MM.1S (cell line): ENCODE results near the gene SCGB3A2.

Experiments used
- DNase-seq: peaks from one replicate; pipeline ENCODE4 v3.0.0-alpha.2; 2015
- H2AFZ ChIP-seq: fragments of 300-600 bp; sonication (generic); 2 replicates; pipeline ENCODE4 v1.6.0; 2016; ENCODE audit warnings: antibody characterized with exemption, low read length
- H3F3A ChIP-seq: fragments of 300-600 bp; sonication (generic); 2 replicates; pipeline ENCODE4 v1.6.1; 2016; ENCODE audit warnings: mild to moderate bottlenecking, antibody characterized with exemption, low read length, moderate library complexity, mixed read lengths; ENCODE audit not compliant: insufficient read depth
- H3K27ac ChIP-seq: fragments of 300-600 bp; sonication (generic); 2 replicates; pipeline ENCODE4 v1.5.1; 2016; ENCODE audit warnings: mild to moderate bottlenecking, low read length
- H3K27me3 ChIP-seq: fragments of 300-600 bp; sonication (generic); replicated peaks from 2 replicates; pipeline ENCODE4 v1.6.0; 2016; ENCODE audit warnings: low read length; ENCODE audit not compliant: insufficient read depth
- H3K36me3 ChIP-seq: fragments of 300-600 bp; sonication (generic); replicated peaks from 2 replicates; pipeline ENCODE4 v1.6.1; 2016; ENCODE audit warnings: mild to moderate bottlenecking, low read length, mixed read lengths; ENCODE audit not compliant: insufficient read depth
- H3K4me1 ChIP-seq: fragments of 300-600 bp; sonication (generic); 2 replicates; pipeline ENCODE4 v1.6.1; 2016; ENCODE audit warnings: low read length, mixed read lengths
- H3K4me2 ChIP-seq: fragments of 300-600 bp; sonication (generic); 2 replicates; pipeline ENCODE4 v1.6.0; 2016; ENCODE audit warnings: low read depth, low read length
- H3K4me3 ChIP-seq: fragments of 300-600 bp; sonication (generic); 2 replicates; pipeline ENCODE4 v1.5.1; 2016; ENCODE audit warnings: low read length, mixed read lengths
- H3K79me2 ChIP-seq: fragments of 300-600 bp; sonication (generic); 2 replicates; pipeline ENCODE4 v1.6.1; 2016; ENCODE audit warnings: mixed run types, low read length, mixed read lengths
- H3K9ac ChIP-seq: fragments of 300-600 bp; sonication (generic); 2 replicates; pipeline ENCODE4 v1.6.1; 2016; ENCODE audit warnings: low read length, mixed read lengths
- H3K9me2 ChIP-seq: fragments of 300-600 bp; sonication (generic); replicated peaks from 2 replicates; pipeline ENCODE4 v1.6.1; 2016; ENCODE audit warnings: mild to moderate bottlenecking, low read length, mixed read lengths; ENCODE audit not compliant: insufficient read depth
- H3K9me3 ChIP-seq: fragments of 300-600 bp; sonication (generic); replicated peaks from 2 replicates; pipeline ENCODE4 v1.6.1; 2016; ENCODE audit warnings: mild to moderate bottlenecking, low read length, mixed read lengths; ENCODE audit not compliant: insufficient read depth
- H4K20me1 ChIP-seq: fragments of 300-600 bp; sonication (generic); 2 replicates; pipeline ENCODE4 v1.6.1; 2016; ENCODE audit warnings: mild to moderate bottlenecking, low read length, moderate library complexity, mixed read lengths; ENCODE audit not compliant: insufficient read depth
- EZH2 ChIP-seq: fragments of 300-600 bp; sonication (generic); optimal IDR thresholded peaks from 2 replicates; pipeline ENCODE3; 2017; ENCODE audit warnings: low read depth, mild to moderate bottlenecking, antibody characterized with exemption, low read length, mixed read lengths
- EZH2phosphoT487 ChIP-seq: fragments of 300-600 bp; sonication (generic); IDR thresholded peaks from 2 replicates; pipeline ENCODE4 v1.6.1; 2018; ENCODE audit warnings: antibody characterized with exemption, low read length
- TF ChIP-seq, protein P1 (sequence below): fragments of 300-600 bp; sonication (generic); IDR thresholded peaks from 2 replicates; pipeline ENCODE4 v1.5.1; 2016; ENCODE audit warnings: antibody characterized with exemption, low read length, mixed read lengths

SCGB3A2 gene

DNA sequence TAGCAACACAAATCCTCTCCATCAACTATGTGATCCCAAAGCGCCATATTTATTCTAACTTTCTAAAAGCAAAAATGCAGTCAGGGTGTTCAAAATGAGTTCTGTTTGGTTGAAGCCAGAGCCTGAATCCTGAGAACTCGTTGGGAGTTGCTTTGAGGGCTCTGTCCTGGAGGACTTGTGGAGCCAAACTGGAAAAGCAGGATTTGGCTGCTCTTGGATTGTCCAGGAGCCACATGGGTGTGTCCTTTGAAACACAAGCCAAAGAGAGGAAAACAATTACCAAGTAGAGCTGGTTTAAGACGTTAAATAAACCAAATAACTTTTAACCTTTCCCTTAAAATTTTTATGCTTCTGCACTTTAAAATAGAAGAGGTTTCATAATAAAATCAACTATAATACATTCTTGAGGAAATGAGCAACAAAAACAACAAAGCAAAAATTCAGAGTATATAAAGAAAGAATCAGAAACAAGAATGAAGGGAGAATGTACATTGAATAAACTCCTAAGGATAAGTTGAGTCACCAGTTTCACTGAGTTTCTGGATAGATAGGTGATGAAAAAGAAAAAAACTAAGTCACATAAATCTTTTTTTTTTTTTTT is 14.3 kb downstream of the SCGB3A2 start:
- H3K4me1 ChIP-seq: no peaks in the 10 kb centered on the region
- H3K27ac ChIP-seq: no peak overlapping the region
- no peak overlapping the region for H2AFZ ChIP-seq
- DNase-seq: no peak
- no peak overlapping the region for H3K4me2 ChIP-seq
- H3K9ac ChIP-seq: no peak overlapping the region
- H3K27me3 ChIP-seq: no peaks in the 10 kb centered on the region
- no peaks in the 10 kb centered on the region for H3F3A ChIP-seq
- H3K79me2 ChIP-seq: no peaks in the 10 kb centered on the region
- no peak overlapping the region for H3K4me3 ChIP-seq
- no peaks in the 10 kb centered on the region for H3K9me3 ChIP-seq
- no peaks in the 10 kb centered on the region for H3K36me3 ChIP-seq
- H4K20me1 ChIP-seq: no peaks in the 10 kb centered on the region
- TF ChIP-seq, protein P1, sequence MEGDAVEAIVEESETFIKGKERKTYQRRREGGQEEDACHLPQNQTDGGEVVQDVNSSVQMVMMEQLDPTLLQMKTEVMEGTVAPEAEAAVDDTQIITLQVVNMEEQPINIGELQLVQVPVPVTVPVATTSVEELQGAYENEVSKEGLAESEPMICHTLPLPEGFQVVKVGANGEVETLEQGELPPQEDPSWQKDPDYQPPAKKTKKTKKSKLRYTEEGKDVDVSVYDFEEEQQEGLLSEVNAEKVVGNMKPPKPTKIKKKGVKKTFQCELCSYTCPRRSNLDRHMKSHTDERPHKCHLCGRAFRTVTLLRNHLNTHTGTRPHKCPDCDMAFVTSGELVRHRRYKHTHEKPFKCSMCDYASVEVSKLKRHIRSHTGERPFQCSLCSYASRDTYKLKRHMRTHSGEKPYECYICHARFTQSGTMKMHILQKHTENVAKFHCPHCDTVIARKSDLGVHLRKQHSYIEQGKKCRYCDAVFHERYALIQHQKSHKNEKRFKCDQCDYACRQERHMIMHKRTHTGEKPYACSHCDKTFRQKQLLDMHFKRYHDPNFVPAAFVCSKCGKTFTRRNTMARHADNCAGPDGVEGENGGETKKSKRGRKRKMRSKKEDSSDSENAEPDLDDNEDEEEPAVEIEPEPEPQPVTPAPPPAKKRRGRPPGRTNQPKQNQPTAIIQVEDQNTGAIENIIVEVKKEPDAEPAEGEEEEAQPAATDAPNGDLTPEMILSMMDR: no peak
- TF ChIP-seq EZH2phosphoT487 (no peak), EZH2 (no peak)
- no peaks in the 10 kb centered on the region for H3K9me2 ChIP-seq

DNA sequence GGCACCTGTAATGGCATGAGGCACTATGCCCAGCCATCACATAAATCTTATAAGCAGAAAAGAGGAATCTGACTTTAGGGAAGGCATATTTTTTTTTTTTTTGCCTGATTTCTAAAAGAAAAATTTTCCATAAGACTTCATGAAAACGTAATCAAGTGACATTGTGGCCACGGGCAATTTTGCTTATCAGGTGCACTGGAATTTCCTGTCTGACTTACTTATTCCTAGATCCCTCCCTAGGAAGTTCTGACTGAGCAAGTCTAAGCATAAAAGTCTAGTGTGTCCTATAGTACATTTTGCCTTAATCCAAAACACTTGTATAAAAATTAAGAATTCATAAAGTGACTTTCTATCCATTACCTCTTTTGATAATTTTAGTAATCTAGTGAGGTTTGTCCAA is 15.3 kb downstream of the SCGB3A2 start:
- Histone ChIP-seq H3F3A (no peaks in the 10 kb centered on the region), H3K27ac (no peak overlapping the region), H3K27me3 (no peaks in the 10 kb centered on the region), H3K9me2 (no peaks in the 10 kb centered on the region), H3K9me3 (no peaks in the 10 kb centered on the region), H4K20me1 (no peaks in the 10 kb centered on the region), H3K4me2 (no peak overlapping the region), H3K9ac (no peak overlapping the region), H3K36me3 (no peaks in the 10 kb centered on the region), H3K79me2 (no peaks in the 10 kb centered on the region), H2AFZ (no peak overlapping the region), H3K4me3 (no peak overlapping the region), H3K4me1 (no peaks in the 10 kb centered on the region)
- TF ChIP-seq, protein P1: no peak
- no peak for TF ChIP-seq EZH2phosphoT487
- TF ChIP-seq EZH2: no peak
- no peak for DNase-seq

DNA sequence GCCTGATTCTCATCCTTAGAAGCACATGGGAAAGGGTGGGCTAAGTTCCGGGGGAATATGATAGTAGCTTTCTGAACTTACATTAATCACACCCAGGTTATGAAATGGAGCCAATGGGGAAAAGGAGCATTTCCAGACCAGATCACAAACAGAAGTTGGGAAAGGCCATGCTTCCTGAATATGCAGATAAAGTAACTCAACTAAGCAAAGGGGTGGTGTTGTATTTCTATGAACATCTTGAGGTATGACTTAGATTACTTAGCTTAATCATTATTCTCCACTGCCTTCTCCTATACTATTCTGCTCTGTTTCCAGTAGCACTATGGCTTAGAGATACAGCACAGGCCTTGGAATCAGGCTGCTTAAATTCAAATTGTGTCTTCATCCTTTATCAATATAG is 17.4 kb downstream of the SCGB3A2 start:
- no peaks in the 10 kb centered on the region for H3K79me2 ChIP-seq
- H4K20me1 ChIP-seq: no peaks in the 10 kb centered on the region
- H3K27me3 ChIP-seq: no peaks in the 10 kb centered on the region
- H3K4me2 ChIP-seq: no peak overlapping the region
- H3K4me3 ChIP-seq: no peak overlapping the region
- H3K4me1 ChIP-seq: no peaks in the 10 kb centered on the region
- H3K9ac ChIP-seq: no peak overlapping the region
- no peaks in the 10 kb centered on the region for H3K36me3 ChIP-seq
- no peaks in the 10 kb centered on the region for H3F3A ChIP-seq
- DNase-seq: no peak
- TF ChIP-seq EZH2: no peak
- TF ChIP-seq, protein P1: no peak
- no peak for TF ChIP-seq EZH2phosphoT487
- H3K27ac ChIP-seq: no peak overlapping the region
- no peaks in the 10 kb centered on the region for H3K9me3 ChIP-seq
- H3K9me2 ChIP-seq: no peaks in the 10 kb centered on the region
- H2AFZ ChIP-seq: no peak overlapping the region
